WI38 (cell line): ENCODE results near the gene ETS1.

Experiments
- H3K4me3 ChIP-seq: 2 replicates; pipeline ENCODE4 v1.5.1; 2011; ENCODE audit warnings: low read depth, mild to moderate bottlenecking, control low read depth, low read length
- TF ChIP-seq, protein P1 (sequence below): IDR thresholded peaks from 2 replicates; pipeline ENCODE4 v1.5.1; 2012; ENCODE audit warnings: low read depth, mild to moderate bottlenecking, control low read depth, low read length

ETS1 gene

DNA sequence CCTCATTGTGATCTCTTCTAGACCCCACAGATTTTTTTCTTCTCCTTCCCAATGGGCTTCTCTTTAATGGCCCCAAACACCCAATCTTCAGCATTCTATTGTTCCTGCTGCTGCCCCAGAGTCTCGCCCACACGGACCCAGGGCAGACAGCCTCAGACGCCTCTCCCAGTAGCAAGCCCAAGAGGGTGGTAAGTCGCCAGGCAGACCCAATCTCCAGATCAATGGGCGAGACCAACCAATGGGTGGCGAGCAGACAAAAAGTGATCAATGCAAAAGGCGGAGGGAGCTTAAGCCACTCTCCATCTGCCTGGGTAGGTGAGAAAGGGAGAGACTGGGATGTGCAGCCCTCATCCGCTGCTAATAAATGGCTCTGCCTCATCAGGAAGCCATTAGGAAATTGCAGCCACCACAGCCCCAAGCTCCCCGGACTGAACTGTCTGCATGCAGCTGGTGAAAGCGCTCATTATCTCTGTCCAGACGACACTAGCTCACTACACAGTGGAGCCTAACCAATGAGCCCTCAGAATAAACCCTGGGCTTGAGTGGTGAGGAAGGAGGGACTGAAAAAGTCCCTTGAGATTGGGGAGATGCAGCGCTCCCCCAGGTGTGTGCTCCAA lies 81.8 kb downstream of the ETS1 start:
- TF ChIP-seq, protein P1, sequence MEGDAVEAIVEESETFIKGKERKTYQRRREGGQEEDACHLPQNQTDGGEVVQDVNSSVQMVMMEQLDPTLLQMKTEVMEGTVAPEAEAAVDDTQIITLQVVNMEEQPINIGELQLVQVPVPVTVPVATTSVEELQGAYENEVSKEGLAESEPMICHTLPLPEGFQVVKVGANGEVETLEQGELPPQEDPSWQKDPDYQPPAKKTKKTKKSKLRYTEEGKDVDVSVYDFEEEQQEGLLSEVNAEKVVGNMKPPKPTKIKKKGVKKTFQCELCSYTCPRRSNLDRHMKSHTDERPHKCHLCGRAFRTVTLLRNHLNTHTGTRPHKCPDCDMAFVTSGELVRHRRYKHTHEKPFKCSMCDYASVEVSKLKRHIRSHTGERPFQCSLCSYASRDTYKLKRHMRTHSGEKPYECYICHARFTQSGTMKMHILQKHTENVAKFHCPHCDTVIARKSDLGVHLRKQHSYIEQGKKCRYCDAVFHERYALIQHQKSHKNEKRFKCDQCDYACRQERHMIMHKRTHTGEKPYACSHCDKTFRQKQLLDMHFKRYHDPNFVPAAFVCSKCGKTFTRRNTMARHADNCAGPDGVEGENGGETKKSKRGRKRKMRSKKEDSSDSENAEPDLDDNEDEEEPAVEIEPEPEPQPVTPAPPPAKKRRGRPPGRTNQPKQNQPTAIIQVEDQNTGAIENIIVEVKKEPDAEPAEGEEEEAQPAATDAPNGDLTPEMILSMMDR: no peak
- no peak overlapping the region for H3K4me3 ChIP-seq

DNA sequence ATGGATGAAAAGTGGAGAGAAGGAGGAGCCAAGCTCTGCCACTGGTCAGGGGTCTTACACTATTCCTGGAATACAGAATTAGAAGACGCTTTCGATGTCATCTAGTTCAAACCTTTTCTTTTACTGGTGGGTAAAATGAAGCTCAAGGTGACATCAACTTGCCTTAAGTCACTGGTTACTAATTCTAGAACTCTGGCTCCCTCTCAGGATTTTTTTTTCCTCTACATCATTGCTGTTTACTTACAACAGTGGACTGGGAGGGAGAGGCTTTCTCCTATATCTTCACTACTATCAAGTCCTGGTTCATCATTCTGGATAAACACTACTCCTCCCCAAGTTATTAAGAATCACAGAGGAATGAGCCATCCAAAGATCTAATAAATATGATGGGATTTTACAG lies 82.9 kb downstream of the ETS1 start:
- H3K4me3 ChIP-seq: no peak overlapping the region
- TF ChIP-seq, protein P1: no peak

DNA sequence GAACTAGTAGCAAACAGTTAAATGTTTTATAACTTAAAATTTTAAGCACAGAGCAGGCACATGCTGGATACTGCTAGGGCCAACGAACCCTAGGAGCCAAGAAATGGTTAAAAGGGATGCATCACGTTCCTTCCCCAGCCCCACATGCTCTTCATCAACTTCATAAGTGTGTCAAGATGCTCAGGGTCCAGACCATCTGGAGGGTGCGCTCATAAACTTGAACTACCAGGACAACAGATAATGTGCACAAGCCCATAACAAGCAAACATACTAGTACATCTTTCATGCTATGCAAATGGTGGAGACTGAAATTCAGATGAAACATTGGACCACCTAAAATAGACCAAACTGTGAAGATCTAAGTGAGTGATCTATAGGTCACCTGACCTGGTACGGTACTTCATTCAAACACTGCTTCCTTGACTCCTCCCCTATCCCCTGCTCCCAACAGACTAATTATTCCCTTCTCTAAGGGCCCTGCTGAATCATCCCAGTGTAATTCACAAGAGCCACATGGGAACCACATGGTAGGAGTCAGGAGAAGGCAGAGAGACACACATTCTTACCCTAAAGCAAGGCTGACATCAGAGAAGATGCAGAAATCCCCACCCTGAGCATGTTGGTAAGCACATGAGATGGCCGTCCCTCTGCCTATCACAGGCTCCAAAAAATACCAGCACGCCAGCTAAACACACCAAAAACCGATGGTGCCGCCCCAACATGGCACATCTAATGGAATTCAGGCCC lies 83.9 kb downstream of the ETS1 start:
- no peak overlapping the region for H3K4me3 ChIP-seq
- TF ChIP-seq, protein P1: no peak

DNA sequence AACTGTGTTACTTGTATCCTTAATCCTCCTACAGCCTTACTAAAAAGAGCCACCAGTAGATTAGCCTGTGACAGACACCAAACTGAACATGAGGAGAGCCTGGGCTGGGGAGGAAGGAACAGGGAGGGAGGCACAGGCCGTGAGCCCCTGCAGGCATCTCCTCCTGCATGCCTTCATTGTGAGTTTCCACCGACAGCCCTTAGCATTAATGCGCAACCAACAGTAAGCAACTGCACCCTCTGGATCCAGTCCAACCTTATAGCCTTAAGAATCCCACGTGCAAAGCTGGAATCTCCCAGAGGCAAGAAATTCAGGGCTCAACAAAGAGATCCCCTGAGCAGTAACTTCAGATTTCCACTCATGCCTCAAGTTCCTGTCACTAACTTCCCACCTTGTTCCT lies 84.6 kb downstream of the ETS1 start:
- TF ChIP-seq, protein P1: no peak
- no peak overlapping the region for H3K4me3 ChIP-seq

DNA sequence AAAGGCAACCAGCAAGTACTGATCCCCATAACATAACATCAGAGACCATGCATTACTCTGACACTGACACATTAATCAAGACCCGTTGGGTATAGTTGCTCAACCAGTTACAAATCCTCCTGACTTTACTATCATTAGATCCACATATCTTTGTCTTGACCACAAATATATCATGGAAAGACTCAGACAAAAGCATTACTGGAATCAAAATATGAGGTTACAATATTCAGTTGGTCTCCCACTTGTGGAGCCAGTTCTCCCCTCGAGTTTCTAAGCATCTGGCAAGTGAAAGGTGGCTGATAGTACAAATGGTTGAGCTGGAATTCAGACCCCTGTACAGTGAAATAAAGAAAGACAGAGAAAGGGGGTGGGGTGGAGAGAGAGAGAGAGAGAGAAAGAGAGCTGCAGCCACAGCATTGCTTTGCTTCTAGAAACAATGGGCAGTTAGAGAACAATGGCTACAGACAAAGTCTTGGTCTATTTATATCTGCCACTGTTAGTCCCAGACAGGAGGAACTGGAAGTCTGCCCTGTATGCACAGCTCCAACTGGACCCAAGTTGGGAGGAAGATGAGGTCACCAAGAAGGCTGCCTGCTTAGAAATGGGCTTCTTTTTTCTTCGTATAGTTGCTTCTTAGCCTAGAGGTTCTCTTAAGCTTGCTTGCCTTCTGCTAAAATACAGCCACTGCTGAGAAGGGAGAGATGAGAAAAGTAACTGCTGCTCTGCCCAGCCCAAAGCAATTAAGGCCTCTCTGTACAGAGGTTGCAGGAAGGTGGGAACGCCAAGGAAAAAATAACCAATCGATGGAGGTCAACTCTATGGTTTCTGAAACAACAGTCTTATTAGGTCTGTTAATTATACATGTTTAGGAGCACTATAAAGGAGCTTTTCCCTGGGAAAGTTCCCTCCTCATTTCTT lies 85.5 kb downstream of the ETS1 start:
- H3K4me3 ChIP-seq: no peak overlapping the region

DNA sequence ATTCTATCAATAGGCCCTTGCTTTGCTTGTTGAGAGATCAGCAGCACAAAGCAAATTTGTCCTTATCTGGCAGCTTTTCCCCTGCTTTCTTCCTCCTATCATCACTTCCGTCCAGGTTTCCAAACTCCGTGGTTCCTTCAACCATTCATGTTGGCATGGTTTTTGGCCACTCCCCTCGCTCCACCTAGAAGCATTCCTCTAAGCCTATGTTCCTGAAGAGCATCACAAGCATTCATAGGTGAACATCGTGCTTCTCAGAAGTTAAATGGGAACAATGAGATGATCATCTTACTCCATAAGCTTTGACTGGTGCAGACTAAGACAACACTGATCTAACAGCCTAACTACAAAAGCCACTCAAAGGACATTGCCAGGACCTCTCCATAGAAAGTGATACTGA lies 86.3 kb downstream of the ETS1 start:
- TF ChIP-seq, protein P1: no peak
- no peak overlapping the region for H3K4me3 ChIP-seq

More for the DNA sequence above, 85.5 kb downstream of the ETS1 start:
- TF ChIP-seq, protein P1: no peak
